ENCODE results near the gene HNRNPA0.

DNA sequence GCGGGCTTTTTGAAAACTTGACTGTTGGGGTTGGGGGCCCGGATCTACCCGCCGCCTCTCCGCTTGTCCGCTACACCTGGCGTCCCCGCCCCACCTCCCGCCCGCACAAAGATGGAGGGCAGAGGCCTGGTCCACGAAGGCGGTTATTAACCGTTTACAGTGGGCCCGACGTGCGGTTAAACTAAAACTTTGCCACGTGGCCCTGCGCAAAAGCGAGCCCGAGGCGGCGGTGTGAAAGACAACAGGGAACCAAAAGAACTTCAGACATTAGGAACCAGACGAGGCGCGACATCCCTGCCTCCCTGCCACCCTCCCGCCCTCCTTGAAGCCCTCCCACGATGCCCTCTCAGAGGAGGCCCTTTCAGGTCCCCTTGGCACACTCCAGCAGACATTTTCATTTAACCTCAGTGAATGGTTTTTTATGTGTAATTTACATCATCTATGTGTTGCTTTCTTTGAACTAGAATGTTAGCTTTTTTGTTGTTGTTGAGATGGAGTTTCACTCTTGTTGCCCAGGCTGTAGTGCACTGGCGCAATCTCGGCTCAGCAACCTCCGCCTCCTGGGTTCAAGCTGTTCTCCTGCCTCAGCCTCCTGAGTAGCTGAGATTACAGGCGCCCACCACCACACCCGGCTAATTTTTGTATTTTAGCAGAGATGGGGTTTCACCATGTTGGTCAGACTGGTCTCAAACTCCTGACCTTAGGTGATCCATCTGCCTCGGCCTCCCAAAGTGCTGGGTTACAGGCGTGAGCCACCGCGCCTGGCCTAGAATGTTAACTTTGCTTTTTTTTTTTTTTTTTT is 999 bp upstream of the HNRNPA0 start:
- TF ChIP-seq, protein P1, sequence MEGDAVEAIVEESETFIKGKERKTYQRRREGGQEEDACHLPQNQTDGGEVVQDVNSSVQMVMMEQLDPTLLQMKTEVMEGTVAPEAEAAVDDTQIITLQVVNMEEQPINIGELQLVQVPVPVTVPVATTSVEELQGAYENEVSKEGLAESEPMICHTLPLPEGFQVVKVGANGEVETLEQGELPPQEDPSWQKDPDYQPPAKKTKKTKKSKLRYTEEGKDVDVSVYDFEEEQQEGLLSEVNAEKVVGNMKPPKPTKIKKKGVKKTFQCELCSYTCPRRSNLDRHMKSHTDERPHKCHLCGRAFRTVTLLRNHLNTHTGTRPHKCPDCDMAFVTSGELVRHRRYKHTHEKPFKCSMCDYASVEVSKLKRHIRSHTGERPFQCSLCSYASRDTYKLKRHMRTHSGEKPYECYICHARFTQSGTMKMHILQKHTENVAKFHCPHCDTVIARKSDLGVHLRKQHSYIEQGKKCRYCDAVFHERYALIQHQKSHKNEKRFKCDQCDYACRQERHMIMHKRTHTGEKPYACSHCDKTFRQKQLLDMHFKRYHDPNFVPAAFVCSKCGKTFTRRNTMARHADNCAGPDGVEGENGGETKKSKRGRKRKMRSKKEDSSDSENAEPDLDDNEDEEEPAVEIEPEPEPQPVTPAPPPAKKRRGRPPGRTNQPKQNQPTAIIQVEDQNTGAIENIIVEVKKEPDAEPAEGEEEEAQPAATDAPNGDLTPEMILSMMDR (IDR thresholded peaks at IDR 0.05) = no peak
- no peak for TF ChIP-seq POLR2A (IDR thresholded peaks at IDR 0.05)

Data from Peyer's patch (tissue), 4 donors.